GM21786 (cell line): ENCODE data around the gene CPE.
"Not testable (repeated sequence)": the region's sequence is repeated elsewhere in the genome, so short reads cannot be mapped to it uniquely, and the experiment has no call there.

ENCODE experiments used
- ATAC-seq: cut with Tn5 transposase; IDR thresholded peaks from one replicate; pipeline ENCODE4 v1.9.1; 2021; ENCODE audit not compliant: unreplicated experiment

CPE gene

GRCh38 chr4:165403637-165404036, 24.8 kb downstream of the CPE start:
- no peak for ATAC-seq

- no peak for ATAC-seq
Measured at GRCh38 chr4:165404080-165404479, 25.3 kb downstream of the CPE start.

- no peak for ATAC-seq
Measured at GRCh38 chr4:165404696-165405095, 25.9 kb downstream of the CPE start.

- no peak for ATAC-seq
Measured at GRCh38 chr4:165410214-165410613, 31.4 kb downstream of the CPE start.

- no peak for ATAC-seq
Measured at GRCh38 chr4:165415910-165416309, 37.1 kb downstream of the CPE start.

- no peak for ATAC-seq
Measured at GRCh38 chr4:165418073-165418472, 39.3 kb downstream of the CPE start.

GRCh38 chr4:165425629-165426028, 46.8 kb downstream of the CPE start:
- ATAC-seq, result no peak

- ATAC-seq, result no peak
Measured at GRCh38 chr4:165426331-165426730, 47.5 kb downstream of the CPE start.

- ATAC-seq, result no peak
Measured at GRCh38 chr4:165426823-165427222, 48.0 kb downstream of the CPE start.

GRCh38 chr4:165428957-165429356, 50.1 kb downstream of the CPE start:
- ATAC-seq, result no peak

GRCh38 chr4:165433529-165433928, 54.7 kb downstream of the CPE start:
- no peak for ATAC-seq

GRCh38 chr4:165437691-165438090, 58.9 kb downstream of the CPE start:
- no peak for ATAC-seq

- ATAC-seq, result no peak
Measured at GRCh38 chr4:165439344-165439743, 60.5 kb downstream of the CPE start.

- no peak for ATAC-seq
Measured at GRCh38 chr4:165439981-165440380, 61.2 kb downstream of the CPE start.

GRCh38 chr4:165440415-165441158, 61.8 kb downstream of the CPE start:
- ATAC-seq, result no peak

GRCh38 chr4:165443276-165443675, 64.5 kb downstream of the CPE start:
- ATAC-seq, result no peak

- ATAC-seq, result no peak
Measured at GRCh38 chr4:165448700-165449099, 69.9 kb downstream of the CPE start.

GRCh38 chr4:165449333-165449732, 70.5 kb downstream of the CPE start:
- ATAC-seq, result no peak

GRCh38 chr4:165450871-165451270, 72.1 kb downstream of the CPE start:
- no peak for ATAC-seq

- not testable (repeated sequence) for ATAC-seq
Measured at GRCh38 chr4:165453140-165453539, 74.3 kb downstream of the CPE start.

GRCh38 chr4:165454426-165454825, 75.6 kb downstream of the CPE start:
- ATAC-seq, result no peak

- ATAC-seq, result no peak
Measured at GRCh38 chr4:165457793-165458192, 79.0 kb downstream of the CPE start.

GRCh38 chr4:165458471-165458870, 79.7 kb downstream of the CPE start:
- ATAC-seq, result no peak
